Mammary epithelial cell (primary cell): ENCODE data around the gene ADIPOR1.

Source experiments
- CTCF ChIP-seq, 2 donors: IDR thresholded peaks in 1 of 2; conservative IDR thresholded peaks in 1 of 2; 2 replicates each; pipeline ENCODE4 v1.5.1; 2011 to 2012; ENCODE audit warnings: inconsistent platforms in 2 of 2, low read length in 2 of 2, mild to moderate bottlenecking in 2 of 2, control low read depth in 1 of 2, low read depth in 1 of 2; ENCODE audit not compliant: insufficient read depth in 1 of 2; ENCODE audit errors: extremely low read depth in 1 of 2
- EZH2 ChIP-seq: IDR thresholded peaks from 2 replicates; pipeline ENCODE4 v1.6.1; 2012; ENCODE audit warnings: low read length, inconsistent platforms, borderline replicate concordance

DNA sequence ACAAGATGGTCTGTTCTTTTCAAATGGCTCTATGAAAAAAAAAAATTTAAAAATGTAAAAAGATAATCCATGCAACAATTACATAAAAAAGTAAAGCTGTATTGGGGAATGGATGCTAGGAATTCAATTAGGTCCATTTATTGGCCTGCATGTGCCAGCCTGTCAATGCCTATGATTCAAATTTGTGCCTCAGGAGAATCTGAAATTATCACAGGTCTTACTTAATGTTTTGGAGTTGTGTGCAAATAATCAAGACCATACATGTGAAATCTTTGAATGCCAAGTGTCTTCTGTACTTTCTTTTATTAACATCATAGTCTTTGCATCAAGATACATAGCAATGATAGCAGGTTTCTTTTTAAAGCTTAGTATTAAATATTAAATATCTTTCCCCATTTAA is 17.6 kb downstream of the ADIPOR1 start:
- TF ChIP-seq CTCF (conservative IDR thresholded peaks at IDR 0.05 in 1 of 2, IDR thresholded peaks at IDR 0.05 in 1 of 2; ENCODE audit: extremely low read depth in 1 of 2, insufficient read depth in 1 of 2, low read depth in 1 of 2, low read length in 2 of 2) (no peak), EZH2 (no peak)
